Measurements from ENCODE around the gene QPCTL.

Gene QPCTL

DNA sequence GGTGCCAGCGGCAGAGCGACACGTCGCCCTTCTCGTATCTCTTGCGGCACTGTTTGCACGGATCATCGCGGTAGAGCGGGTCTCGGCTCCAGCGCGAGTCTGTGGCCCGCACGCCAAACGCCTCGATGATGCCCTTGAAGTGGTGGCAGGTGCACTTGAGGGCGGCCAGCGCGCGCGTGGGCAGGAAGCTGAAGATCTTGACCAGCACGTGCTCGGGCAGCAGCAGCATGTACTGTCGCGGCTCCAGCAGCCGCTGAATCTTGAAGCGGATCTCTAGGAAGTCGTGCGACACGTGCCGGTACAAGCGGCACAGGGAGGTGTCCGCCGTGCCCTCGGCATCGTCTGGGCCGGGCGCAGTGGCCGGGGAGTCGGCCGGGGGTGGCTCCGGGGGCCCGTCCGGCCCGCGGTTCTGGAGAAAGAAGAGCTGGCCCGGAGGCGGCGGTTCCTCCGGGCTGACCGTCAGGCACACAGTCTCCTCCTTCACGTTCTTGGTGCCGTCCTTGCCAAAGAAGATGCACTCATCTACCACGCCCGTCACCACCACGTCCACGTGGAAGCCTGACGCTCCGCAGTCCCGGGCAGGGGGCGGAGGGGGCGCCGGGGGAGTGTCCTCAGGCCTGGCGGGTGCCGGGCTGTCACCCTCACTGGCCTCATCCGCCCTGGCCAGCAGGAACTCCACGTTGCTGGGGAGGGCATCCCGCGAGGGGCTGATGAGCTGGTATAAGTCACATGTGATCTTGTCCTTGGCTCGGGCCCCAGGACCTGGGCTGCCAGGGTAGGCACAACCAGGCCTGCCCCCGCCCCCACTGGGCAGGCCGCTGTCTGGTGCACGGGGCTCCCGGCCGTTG lies 19.6 kb downstream of the QPCTL start:
- H3K4me3 ChIP-seq (ENCODE audit: low read depth, low read length), result no peak overlapping the region
- TF ChIP-seq, protein P1, sequence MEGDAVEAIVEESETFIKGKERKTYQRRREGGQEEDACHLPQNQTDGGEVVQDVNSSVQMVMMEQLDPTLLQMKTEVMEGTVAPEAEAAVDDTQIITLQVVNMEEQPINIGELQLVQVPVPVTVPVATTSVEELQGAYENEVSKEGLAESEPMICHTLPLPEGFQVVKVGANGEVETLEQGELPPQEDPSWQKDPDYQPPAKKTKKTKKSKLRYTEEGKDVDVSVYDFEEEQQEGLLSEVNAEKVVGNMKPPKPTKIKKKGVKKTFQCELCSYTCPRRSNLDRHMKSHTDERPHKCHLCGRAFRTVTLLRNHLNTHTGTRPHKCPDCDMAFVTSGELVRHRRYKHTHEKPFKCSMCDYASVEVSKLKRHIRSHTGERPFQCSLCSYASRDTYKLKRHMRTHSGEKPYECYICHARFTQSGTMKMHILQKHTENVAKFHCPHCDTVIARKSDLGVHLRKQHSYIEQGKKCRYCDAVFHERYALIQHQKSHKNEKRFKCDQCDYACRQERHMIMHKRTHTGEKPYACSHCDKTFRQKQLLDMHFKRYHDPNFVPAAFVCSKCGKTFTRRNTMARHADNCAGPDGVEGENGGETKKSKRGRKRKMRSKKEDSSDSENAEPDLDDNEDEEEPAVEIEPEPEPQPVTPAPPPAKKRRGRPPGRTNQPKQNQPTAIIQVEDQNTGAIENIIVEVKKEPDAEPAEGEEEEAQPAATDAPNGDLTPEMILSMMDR (IDR thresholded peaks at IDR 0.05; ENCODE audit: control insufficient read depth, extremely low read depth, insufficient read depth), result no peak
- no peak for DNase-seq (ENCODE audit: low read depth)

DNA sequence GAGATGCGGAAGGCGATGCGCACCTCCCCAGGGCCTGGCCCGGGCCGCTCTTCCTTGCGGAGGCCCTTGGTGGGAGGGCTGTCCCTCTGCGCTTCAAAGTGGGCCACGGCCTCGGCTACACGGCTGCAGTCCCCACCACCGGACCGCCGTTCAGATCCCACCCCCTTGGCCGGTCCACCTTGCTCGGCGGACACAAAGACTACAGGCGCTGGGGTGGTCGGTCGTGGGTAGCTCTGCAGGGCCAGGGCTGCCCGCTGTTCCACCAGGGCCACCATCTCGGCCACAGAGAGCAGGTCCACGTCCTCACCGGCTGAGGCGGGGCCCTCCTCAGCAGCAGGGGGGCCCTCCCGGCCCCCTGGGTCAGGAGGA lies 20.2 kb downstream of the QPCTL start:
- TF ChIP-seq, protein P1 (IDR thresholded peaks at IDR 0.05; ENCODE audit: control insufficient read depth, extremely low read depth, insufficient read depth), result no peak
- DNase-seq (ENCODE audit: low read depth), result no peak
- H3K4me3 ChIP-seq (ENCODE audit: low read depth, low read length), result no peak overlapping the region

GRCh38 chr19:45713141-45713540 lies 20.7 kb downstream of the QPCTL start:
- no peak for DNase-seq (ENCODE audit: low read depth)
- TF ChIP-seq, protein P1 (IDR thresholded peaks at IDR 0.05; ENCODE audit: control insufficient read depth, extremely low read depth, insufficient read depth), result no peak
- no peak overlapping the region for H3K4me3 ChIP-seq (ENCODE audit: low read depth, low read length)

DNA sequence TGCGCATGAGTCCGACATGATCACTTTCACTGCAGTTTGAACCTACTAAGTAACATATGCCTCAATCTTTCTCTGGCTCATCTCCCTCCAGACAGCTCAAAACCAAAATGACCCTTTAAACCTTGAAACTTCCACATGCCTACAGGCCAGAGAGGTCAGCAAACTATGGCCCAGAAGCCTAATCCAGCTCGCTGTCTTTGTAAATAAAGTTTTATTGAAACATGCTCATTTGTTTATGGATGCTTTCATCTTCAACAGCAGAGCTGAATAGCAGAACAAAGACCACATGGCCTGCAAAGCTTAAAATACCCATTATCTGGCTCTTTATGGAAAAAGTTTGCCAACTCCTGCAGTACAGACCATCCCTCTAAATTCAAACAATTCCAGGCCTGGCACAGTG lies 22.7 kb downstream of the QPCTL start:
- no peak overlapping the region for H3K4me3 ChIP-seq (ENCODE audit: low read depth, low read length)
- TF ChIP-seq, protein P1 (IDR thresholded peaks at IDR 0.05; ENCODE audit: control insufficient read depth, extremely low read depth, insufficient read depth), result no peak
- no peak for DNase-seq (ENCODE audit: low read depth)

DNA sequence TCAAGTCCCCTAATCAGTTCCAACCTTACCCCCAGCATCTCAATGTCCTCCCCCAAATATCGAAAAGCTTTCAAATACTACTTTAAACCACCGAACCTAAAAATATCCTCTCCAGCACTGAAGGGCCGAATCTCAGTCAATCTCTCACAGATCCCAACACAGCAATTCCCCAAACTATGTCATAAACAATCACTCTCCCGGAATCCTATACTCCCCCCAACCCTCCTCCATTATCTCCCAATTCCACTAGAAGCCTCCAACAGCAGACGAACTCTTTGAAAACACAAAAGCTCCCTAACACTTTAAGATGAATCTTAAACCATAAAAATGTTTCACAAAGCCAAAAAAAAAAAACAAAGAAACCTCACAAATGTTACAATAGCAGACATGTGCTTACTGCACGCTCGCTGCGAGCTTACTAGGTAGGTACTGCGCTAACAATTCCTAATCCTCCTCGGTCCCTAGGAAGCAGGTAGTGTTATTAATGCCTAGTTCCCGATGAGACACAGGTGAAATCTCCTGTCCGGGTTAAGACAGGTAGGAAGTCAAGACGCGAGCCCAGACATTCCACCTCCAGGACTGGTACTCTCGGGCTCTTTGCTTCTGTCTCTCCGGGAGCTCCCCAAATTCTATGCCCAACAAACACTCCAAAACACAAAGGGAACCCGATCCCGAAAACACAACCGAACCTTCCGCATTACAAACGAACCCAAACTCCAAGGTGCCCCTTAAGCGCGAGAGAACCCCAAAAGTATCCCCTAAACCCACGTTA lies 24.1 kb downstream of the QPCTL start:
- DNase-seq (ENCODE audit: low read depth), result no peak
- TF ChIP-seq, protein P1 (IDR thresholded peaks at IDR 0.05; ENCODE audit: control insufficient read depth, extremely low read depth, insufficient read depth), result no peak
- peak overlapping the region; percentile 92 for H3K4me3 ChIP-seq (ENCODE audit: low read depth, low read length)

- TF ChIP-seq, protein P1 (IDR thresholded peaks at IDR 0.05; ENCODE audit: control insufficient read depth, extremely low read depth, insufficient read depth), result no peak
- H3K4me3 ChIP-seq (ENCODE audit: low read depth, low read length), result peak overlapping the region; percentile 92
- DNase-seq (ENCODE audit: low read depth), result peak; percentile 98
Measured at GRCh38 chr19:45717131-45717982, 24.9 kb downstream of the QPCTL start.
